Panc1 (cell line): ENCODE results near the gene ZNF169.
"Not testable (repeated sequence)": the region's sequence is repeated elsewhere in the genome, so short reads cannot be mapped to it uniquely, and the experiment has no call there.

ENCODE experiments used
- POLR2AphosphoS5 ChIP-seq: IDR thresholded peaks from 2 replicates; pipeline ENCODE4 v1.6.1; 2012; ENCODE audit warnings: mild to moderate bottlenecking, low read depth, low read length, moderate library complexity
- SIN3A ChIP-seq: IDR thresholded peaks from 2 replicates; pipeline ENCODE4 v1.6.1; 2012; ENCODE audit warnings: low read depth, mild to moderate bottlenecking, low read length, moderate library complexity, borderline replicate concordance; ENCODE audit not compliant: insufficient read depth
- TCF7L2 ChIP-seq: IDR thresholded peaks from 2 replicates; pipeline ENCODE4 v1.6.1; 2011; ENCODE audit warnings: mild to moderate bottlenecking, low read depth, low read length, inconsistent platforms
- TF ChIP-seq, protein P1 (sequence below): fragments of 450-650 bp; IDR thresholded peaks from 2 replicates; pipeline ENCODE4 v1.5.1; 2017; ENCODE audit warnings: mild to moderate bottlenecking

DNA sequence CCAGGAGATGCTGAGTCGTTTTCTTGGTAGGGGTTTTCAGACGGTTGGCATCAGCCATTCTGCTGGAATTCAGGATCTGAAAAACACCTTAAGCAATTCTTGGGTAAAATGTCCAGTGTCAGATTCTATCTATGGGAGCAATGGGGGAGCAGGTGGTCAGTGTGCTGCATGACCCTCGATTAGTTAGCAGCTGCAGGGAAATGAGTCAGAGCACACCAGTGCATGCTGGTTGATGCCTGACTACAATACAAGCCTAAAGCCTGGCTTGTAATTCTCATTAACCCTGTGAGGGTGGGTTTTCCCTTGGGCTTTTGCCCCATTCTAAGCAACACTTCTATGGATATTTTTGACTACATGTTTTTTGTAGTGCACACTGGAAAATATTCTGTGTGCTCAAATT, 89.7 kb downstream of the ZNF169 start:
- TF ChIP-seq TCF7L2, POLR2AphosphoS5, SIN3A: not testable (repeated sequence)
- TF ChIP-seq, protein P1, sequence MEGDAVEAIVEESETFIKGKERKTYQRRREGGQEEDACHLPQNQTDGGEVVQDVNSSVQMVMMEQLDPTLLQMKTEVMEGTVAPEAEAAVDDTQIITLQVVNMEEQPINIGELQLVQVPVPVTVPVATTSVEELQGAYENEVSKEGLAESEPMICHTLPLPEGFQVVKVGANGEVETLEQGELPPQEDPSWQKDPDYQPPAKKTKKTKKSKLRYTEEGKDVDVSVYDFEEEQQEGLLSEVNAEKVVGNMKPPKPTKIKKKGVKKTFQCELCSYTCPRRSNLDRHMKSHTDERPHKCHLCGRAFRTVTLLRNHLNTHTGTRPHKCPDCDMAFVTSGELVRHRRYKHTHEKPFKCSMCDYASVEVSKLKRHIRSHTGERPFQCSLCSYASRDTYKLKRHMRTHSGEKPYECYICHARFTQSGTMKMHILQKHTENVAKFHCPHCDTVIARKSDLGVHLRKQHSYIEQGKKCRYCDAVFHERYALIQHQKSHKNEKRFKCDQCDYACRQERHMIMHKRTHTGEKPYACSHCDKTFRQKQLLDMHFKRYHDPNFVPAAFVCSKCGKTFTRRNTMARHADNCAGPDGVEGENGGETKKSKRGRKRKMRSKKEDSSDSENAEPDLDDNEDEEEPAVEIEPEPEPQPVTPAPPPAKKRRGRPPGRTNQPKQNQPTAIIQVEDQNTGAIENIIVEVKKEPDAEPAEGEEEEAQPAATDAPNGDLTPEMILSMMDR = not testable (repeated sequence)
